GM18951 (cell line): Measurements from ENCODE around the gene SLC16A12.

ENCODE experiments used
- POLR2A ChIP-seq: IDR thresholded peaks from 4 replicates; pipeline ENCODE4 v1.6.1; 2011; ENCODE audit warnings: mild to moderate bottlenecking; ENCODE audit not compliant: insufficient read length, insufficient read depth; ENCODE audit errors: extremely low read depth
- in situ Hi-C: fragments of 300-500 bp; cut with MboI; formaldehyde crosslinking; loops from one replicate; pipeline ENCODE4 v1.12.0; 2022; ENCODE audit warnings: low sequenced_read_pairs, mixed read lengths, inconsistent platforms; ENCODE audit not compliant: unreplicated experiment

Gene SLC16A12

GRCh38 chr10:89384474-89385340 is 150.7 kb downstream of the SLC16A12 start:
- TF ChIP-seq POLR2A, result no peak
- in situ Hi-C loops, result no loop called here

DNA sequence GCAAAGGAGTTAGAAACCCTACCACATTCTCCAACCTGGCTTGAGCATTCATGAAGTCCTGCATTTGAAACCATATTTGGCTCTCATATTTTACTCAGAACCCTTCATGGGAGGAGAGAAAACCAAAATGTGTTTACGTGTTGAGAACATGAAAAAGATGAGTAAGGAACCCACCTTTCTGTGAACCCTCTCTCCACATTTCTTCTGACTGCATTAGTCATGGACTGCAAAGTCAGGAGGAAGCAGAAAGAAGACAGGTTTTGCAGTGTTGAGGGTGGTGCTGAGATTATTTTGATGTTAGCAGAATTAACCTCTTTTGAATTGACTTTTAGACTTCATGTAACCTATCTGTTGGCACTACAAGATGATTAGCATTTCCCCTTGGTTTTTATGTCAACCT is 152.6 kb downstream of the SLC16A12 start:
- in situ Hi-C loops, result no loop called here
- TF ChIP-seq POLR2A, result no peak
